GM21423 (cell line): ENCODE data around the gene TIGD3.

Experiments used
- ATAC-seq: cut with Tn5 transposase; IDR thresholded peaks from one replicate; pipeline ENCODE4 v1.9.1; 2021; ENCODE audit warnings: mild to moderate bottlenecking, moderate library complexity; ENCODE audit not compliant: unreplicated experiment

Gene TIGD3

GRCh38 chr11:65404638-65405339, 50.2 kb downstream of the TIGD3 start:
- no peak for ATAC-seq
